K562 (cell line): ENCODE measurements around the gene RSRC1.

Experiments used
- MYC ChIP-seq, 2 experiments: fragments of 250-450 bp in 1 of 2; sonication (Bioruptor Pico) in 1 of 2; IDR thresholded peaks; 2 replicates each; pipeline versions ENCODE4 v1.5.1 to v1.6.1; 2012 to 2021; ENCODE audit warnings: low read depth in 2 of 2, borderline replicate concordance in 1 of 2, improper control_type of control experiment in 1 of 2, low read length in 1 of 2, mild to moderate bottlenecking in 1 of 2, moderate library complexity in 1 of 2
- YBX1 ChIP-seq: fragments of 450-650 bp; IDR thresholded peaks from 2 replicates; pipeline ENCODE4 v1.7.1; 2016; ENCODE audit warnings: mild to moderate bottlenecking

DNA sequence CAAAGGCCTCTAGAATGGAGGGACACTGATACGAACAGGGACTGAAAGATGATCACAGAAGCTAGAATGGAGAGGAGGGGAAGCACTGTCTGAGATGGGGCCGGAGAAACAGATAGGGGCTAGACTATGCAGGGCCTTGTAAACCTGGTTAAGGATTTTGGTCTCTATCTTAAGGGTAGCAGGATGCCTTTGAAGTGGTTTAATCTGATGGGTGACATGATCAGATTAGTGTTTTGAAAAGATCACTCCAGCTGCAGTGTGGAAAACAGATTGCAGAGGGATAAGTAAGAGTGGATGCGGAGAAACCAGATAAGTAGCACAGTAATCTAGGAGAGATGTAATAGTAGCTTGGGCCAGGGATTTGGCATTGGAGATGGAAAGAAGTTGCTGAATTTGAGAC, 108.1 kb downstream of the RSRC1 start:
- TF ChIP-seq YBX1 (no peak), MYC (IDR thresholded peaks at IDR 0.05; ENCODE audit: low read depth, low read length) (no peak), MYC (CRISPR knock-in tag; IDR thresholded peaks at IDR 0.05; ENCODE audit: borderline replicate concordance, low read depth) (no peak)
